RCC 7860 (cell line): ENCODE data around the gene NFE2.

Experiments used
- DNase-seq: peaks from one replicate; pipeline ENCODE4 v3.0.0-alpha.2; 2015; ENCODE audit warnings: low spot score
- FAIRE-seq: peaks from 2 replicates; lab custom pipeline; 2012; peaks lifted over from hg19 to GRCh38; lab: Jason Lieb, UNC

Gene NFE2

GRCh38 chr12:54253240-54253639, 47.6 kb downstream of the NFE2 start:
- DNase-seq (no peak), FAIRE-seq (no peak)

GRCh38 chr12:54251667-54252284, 49.0 kb downstream of the NFE2 start:
- peak; percentile 16 for DNase-seq
- FAIRE-seq = peak; percentile 72

DNA sequence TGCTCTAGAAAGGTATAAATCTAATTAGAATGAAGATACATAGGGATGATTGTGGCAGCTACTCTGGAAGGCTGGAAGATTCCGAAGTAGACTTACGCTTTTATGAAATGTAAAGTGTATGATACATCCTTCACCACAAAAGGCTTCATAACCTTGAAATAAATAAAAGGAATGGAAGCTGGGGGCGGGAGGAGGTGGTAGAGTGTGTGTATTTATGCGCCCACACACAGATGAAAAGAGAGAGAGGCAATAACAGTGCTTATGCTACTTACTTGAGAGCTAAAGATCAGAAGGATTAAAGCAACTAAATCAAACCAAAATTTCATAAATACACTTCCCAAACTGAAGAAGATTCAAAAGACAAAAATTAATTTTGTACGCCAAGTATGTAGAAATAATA, 51.3 kb downstream of the NFE2 start:
- no peak for FAIRE-seq
- DNase-seq = no peak

- no peak for FAIRE-seq
Measured at GRCh38 chr12:54246011-54246641, 54.7 kb downstream of the NFE2 start.

More at GRCh38 chr12:54246011-54246641, 54.7 kb downstream of the NFE2 start:
- no peak for DNase-seq
